ENCODE results near the gene IL18RAP. TPM values are rescaled to one million over a fixed set of nuclear protein-coding genes. Genes with fewer than 3 reads are reported as not detected.

IL18RAP gene
- 2.0 TPM for total RNA-seq
- not detected for polyA plus RNA-seq (ENCODE audit: insufficient read depth, low read depth, low replicate concordance)
- long read RNA-seq, donor 1: 0 reads
- long read RNA-seq, donor 2: 0 reads
- long read RNA-seq, donor 3: 0 reads
- long read RNA-seq, donor 4: 0 reads
- long read RNA-seq, donor 5: 0 reads
- long read RNA-seq, donor 6: 0 reads
- long read RNA-seq, donor 7: 0 reads
- long read RNA-seq, donor 8: 0 reads
- long read RNA-seq, donor 9: 0 reads
- long read RNA-seq, donor 10: 0 reads

- no peak within 1 kb of the TSS for H3K9ac ChIP-seq (ENCODE audit: low read length in 3 of 3)
- DNase-seq (no peak), FAIRE-seq (no peak)
Measured at GRCh38 chr2:102422910-102423309, at the start of gene IL18RAP. IL18RAP (plus strand) TSS chr2:102423160; CDS start chr2:102423278, 118 bp downstream.

GRCh38 chr2:102376052-102376591 lies 46.8 kb upstream of the IL18RAP start:
- Histone ChIP-seq H3K9me3 (ENCODE audit: control insufficient read depth in 2 of 3, insufficient read depth in 1 of 3, low read length in 3 of 3) (no peaks in the 10 kb centered on the region), H3K9ac (ENCODE audit: low read length in 3 of 3) (no peak overlapping the region), H3K4me1 (ENCODE audit: control insufficient read depth in 2 of 3, insufficient read depth in 2 of 3, low read depth in 1 of 3, low read length in 3 of 3) (no peaks in the 10 kb centered on the region), H3K4me3 (ENCODE audit: low read length in 3 of 3) (no peak overlapping the region), H3K27me3 (ENCODE audit: control insufficient read depth, insufficient read depth, low read length) (no peaks in the 10 kb centered on the region), H3K36me3 (ENCODE audit: control insufficient read depth in 2 of 3, insufficient read depth in 3 of 3, low read length in 3 of 3) (no peaks in the 10 kb centered on the region), H3K27ac (ENCODE audit: low read depth in 2 of 2, low read length in 2 of 2) (no peak overlapping the region)
- intact Hi-C loops (cut with DNase I): no loop called here
- no peak for TF ChIP-seq CTCF (IDR thresholded peaks at IDR 0.05; ENCODE audit: borderline replicate concordance, extremely low read depth, insufficient read depth)
- FAIRE-seq (no peak), DNase-seq (no peak)

More at GRCh38 chr2:102422910-102423309, at the start of gene IL18RAP:
- H3K27ac ChIP-seq (ENCODE audit: low read depth in 2 of 2, low read length in 2 of 2): no peak within 1 kb of the TSS
- H3K4me3 ChIP-seq (ENCODE audit: low read length in 3 of 3): no peak within 1 kb of the TSS
- no peaks in the 10 kb centered on the region for H3K4me1 ChIP-seq (ENCODE audit: control insufficient read depth in 2 of 3, insufficient read depth in 2 of 3, low read depth in 1 of 3, low read length in 3 of 3)
- H3K9me3 ChIP-seq (ENCODE audit: control insufficient read depth in 2 of 3, insufficient read depth in 1 of 3, low read length in 3 of 3): no peaks in the 10 kb centered on the region
- intact Hi-C loops (cut with DNase I): no loop called here
- no peaks in the 10 kb centered on the region for H3K27me3 ChIP-seq (ENCODE audit: control insufficient read depth, insufficient read depth, low read length)
- H3K36me3 ChIP-seq (ENCODE audit: control insufficient read depth in 2 of 3, insufficient read depth in 3 of 3, low read length in 3 of 3): no peaks in the 10 kb centered on the region
- no peak for TF ChIP-seq CTCF (IDR thresholded peaks at IDR 0.05; ENCODE audit: borderline replicate concordance, extremely low read depth, insufficient read depth)

- H3K4me3 ChIP-seq (ENCODE audit: low read length in 3 of 3): no peak overlapping the region
- intact Hi-C loops (cut with DNase I): no loop called here
- H3K27me3 ChIP-seq (ENCODE audit: control insufficient read depth, insufficient read depth, low read length): no peaks in the 10 kb centered on the region
- no peaks in the 10 kb centered on the region for H3K36me3 ChIP-seq (ENCODE audit: control insufficient read depth in 2 of 3, insufficient read depth in 3 of 3, low read length in 3 of 3)
- no peaks in the 10 kb centered on the region for H3K4me1 ChIP-seq (ENCODE audit: control insufficient read depth in 2 of 3, insufficient read depth in 2 of 3, low read depth in 1 of 3, low read length in 3 of 3)
- no peak for TF ChIP-seq CTCF (IDR thresholded peaks at IDR 0.05; ENCODE audit: borderline replicate concordance, extremely low read depth, insufficient read depth)
- no peak overlapping the region for H3K9ac ChIP-seq (ENCODE audit: low read length in 3 of 3)
- DNase-seq (no peak), FAIRE-seq (no peak)
- H3K9me3 ChIP-seq (ENCODE audit: control insufficient read depth in 2 of 3, insufficient read depth in 1 of 3, low read length in 3 of 3): peaks cover 0 to 6% (median 0%) of the 10 kb centered on the region in 3 donors
- H3K27ac ChIP-seq (ENCODE audit: low read depth in 2 of 2, low read length in 2 of 2): no peak overlapping the region
Measured at GRCh38 chr2:102383722-102384121, 39.2 kb upstream of the IL18RAP start.
